Dermis blood vessel endothelial cell (primary cell): ENCODE measurements around the gene ANK2. TPM values are rescaled to one million over a fixed set of nuclear protein-coding genes. Genes with fewer than 3 reads are reported as not detected.

Source experiments
- DNase-seq: peaks from one replicate; pipeline ENCODE4 v3.0.0; 2010
- total RNA-seq: library from RNA; depleted of rRNA; stranded (reverse); fragments of >200 nt; gene quantifications from 2 replicates; pipeline ENCODE4 v1.2.3, GENCODE V29; 2014

The ANK2 gene
- total RNA-seq, 1 donor from 2014 or later, result 41.4 TPM

DNA sequence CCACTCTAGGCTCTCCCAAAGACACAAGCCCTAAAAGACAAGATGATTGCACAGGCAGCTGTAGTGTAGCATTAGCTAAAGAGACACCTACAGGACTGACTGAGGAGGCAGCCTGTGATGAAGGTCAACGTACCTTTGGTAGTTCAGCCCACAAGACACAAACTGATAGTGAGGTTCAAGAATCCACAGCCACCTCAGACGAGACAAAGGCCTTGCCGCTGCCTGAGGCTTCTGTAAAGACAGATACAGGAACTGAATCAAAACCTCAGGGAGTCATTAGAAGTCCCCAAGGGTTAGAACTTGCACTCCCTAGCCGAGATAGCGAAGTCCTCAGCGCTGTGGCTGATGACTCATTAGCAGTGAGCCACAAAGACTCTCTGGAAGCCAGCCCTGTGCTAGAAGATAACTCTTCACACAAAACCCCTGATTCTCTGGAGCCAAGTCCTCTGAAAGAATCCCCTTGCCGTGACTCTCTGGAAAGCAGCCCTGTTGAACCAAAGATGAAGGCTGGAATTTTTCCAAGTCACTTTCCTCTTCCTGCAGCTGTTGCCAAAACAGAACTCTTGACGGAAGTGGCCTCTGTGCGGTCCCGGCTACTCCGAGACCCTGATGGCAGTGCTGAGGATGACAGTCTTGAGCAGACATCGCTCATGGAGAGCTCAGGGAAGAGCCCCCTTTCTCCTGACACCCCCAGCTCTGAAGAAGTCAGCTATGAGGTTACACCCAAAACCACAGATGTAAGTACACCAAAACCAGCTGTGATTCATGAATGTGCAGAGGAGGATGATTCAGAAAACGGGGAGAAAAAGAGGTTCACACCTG lies 306.3 kb downstream of the ANK2 start:
- peak; percentile 59 for DNase-seq

DNA sequence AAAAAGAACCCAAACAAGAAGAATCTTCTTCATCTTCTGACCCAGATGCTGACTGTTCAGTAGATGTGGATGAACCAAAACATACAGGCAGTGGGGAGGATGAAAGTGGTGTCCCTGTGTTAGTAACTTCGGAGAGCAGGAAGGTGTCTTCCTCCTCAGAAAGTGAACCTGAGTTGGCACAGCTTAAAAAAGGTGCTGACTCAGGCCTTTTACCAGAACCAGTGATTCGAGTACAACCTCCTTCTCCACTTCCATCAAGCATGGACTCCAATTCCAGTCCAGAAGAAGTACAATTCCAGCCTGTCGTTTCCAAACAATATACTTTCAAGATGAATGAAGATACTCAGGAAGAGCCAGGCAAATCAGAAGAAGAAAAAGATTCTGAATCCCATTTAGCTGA lies 307.0 kb downstream of the ANK2 start:
- no peak for DNase-seq

DNA sequence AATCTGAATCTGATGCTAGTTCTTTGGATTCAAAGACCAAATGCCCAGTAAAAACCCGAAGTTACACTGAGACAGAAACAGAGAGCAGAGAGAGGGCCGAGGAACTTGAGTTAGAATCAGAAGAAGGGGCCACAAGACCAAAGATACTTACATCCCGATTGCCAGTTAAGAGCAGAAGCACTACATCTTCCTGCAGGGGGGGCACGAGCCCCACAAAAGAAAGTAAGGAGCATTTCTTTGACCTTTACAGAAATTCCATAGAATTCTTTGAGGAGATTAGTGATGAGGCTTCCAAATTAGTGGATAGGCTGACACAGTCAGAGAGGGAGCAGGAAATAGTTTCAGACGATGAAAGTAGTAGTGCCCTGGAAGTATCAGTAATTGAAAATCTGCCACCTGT lies 309.3 kb downstream of the ANK2 start:
- DNase-seq, result peak; percentile 46

DNA sequence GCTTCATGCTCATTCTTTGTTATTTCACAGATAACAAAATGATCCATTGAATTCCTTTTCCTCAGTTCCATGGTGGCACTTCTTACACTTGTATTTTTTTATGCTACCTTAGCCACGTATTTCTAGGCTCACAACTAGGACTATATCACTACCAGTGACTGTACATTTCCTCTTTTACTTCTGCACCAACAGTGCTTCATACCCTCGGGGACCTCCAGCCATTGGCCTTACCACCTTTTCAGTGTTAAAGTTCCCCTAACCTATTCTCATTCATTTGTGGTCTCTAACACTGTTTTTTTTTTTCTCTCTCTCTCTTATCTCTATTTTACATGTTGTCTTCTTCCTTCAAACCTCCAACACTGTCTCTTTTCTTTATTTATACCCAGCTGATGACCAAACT lies 315.9 kb downstream of the ANK2 start:
- no peak for DNase-seq

DNA sequence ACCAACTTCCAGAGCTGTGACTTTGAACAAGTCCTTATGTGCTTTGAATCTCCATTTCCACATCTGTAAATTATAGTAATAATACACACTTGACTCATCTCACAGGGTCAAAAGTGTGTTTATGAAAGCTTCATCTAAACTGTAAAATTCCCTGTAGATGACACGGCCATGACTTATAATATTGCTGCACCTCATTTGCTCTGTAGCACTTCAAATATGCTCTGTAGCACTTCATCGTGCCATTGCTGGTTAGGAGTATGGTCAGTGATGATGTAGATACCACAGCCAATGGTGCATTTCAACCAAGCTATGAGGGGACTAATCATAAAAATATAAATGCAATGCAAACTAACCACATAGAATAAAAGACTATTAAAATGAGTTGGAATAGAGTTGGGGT lies 318.6 kb downstream of the ANK2 start:
- no peak for DNase-seq

DNA sequence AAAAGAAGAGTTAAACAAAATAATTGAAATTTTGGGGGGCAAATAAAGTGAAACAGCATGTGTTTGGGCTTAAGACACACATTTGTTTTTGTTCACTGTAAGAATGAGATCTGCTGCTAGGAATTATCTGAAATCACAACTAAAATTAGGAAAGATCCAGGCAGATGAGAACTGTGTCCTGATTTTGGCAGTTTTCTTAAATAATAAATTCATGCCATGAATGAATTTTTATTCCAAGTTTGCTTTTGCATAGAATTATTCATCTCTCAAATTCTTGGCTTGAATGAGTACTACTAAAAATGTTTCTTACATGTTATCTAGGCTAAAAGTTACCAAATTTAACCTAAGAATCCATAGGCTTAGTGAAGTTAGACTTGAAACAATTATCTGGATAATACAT lies 321.7 kb downstream of the ANK2 start:
- no peak for DNase-seq

DNA sequence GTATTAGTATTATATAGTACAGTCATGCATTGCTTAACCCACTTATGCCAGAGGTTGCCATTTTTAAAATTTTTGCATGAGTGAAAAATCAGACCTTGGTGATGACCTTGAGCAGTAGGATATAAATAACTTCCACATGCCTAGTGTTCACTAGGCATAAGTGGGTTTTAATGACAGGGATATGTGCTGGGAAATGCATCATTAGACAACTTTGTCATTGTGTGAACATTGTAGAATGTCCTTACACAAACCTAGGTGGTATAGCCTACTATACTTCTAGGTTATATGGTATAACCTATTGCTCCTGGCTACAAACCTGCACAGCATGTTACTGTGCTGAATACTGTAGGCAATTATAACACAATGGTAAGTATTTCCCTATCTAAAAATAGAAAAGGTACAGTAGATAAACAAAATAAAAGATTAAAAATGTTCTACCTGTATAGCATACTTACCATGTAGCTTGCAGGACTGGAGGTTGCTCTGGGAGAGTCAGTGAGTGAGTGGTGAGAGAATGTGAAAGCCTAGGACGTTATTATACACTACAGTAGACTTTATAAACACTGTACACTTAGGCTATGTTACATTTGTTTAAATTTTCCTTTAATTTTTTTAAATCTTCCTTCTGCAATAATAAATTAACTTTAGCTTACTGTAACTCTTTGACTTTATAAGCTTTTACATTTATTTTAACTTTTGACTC lies 326.7 kb downstream of the ANK2 start:
- DNase-seq, result no peak

DNA sequence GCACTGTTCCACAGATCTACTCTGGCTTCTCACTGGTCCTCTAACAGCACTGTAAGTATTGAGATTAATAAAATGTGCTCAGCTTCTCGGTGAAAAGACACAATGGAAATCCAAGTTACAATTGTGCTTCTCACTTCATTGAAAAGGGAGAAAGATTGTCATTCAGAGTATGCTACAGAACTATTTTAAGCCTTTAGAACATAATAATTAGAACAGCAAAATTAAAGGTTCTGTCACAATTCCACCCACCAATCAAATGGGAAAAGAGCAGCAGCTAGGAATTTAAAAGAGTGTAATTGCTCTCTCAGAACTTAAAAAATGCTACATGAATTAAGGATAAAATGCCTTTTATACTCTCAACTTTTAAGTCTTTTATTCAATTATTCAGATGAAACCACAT lies 329.4 kb downstream of the ANK2 start:
- no peak for DNase-seq

DNA sequence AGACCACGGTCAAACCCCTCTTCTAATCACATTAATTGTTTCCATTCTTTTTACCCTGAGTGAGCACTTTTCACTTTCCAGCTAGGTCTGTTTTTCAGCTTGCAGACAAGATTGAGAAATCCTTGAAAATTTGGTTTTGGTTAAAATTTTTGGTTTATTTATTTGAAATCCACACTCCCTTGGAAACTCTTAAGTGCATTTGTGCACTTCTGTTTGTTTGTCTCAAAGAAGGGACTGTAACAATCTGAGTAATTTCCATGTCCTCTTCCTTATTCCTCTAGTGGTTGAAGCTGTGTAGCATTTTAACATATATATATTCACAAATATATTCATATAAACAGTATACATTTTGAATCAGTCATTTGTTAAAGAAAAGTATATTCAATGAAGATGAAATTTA lies 333.3 kb downstream of the ANK2 start:
- no peak for DNase-seq

DNA sequence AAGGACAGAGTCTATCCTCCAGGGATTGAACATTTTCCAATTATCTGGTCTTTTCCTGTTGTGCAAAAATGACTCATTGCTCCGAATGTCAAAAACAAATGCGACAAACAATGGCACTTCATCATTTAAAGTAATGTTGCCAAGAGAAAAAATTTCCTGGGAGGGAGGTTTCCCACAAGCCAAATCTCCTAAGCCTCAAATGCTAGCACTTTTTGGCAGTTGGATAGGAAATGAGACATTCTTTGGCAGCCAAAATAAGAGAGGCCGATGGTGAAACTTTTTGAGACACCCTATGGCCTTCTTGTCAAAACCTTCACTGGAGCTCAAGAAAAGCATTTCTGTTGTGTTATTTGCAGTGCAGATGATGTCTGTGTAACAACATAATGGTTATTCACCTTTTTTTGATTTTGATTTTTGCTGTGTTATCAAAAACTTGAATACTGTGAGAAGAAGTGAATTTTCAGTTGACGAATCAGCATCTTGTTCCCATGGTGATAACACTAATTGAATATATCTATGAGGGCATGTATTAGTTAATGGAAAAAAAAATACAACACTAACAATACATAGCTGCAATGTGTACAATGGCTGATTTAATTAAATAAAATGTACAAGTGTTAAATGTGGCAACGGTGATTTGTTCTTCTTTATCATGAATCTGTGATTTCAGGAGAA lies 333.8 kb downstream of the ANK2 start:
- peak; percentile 81 for DNase-seq

DNA sequence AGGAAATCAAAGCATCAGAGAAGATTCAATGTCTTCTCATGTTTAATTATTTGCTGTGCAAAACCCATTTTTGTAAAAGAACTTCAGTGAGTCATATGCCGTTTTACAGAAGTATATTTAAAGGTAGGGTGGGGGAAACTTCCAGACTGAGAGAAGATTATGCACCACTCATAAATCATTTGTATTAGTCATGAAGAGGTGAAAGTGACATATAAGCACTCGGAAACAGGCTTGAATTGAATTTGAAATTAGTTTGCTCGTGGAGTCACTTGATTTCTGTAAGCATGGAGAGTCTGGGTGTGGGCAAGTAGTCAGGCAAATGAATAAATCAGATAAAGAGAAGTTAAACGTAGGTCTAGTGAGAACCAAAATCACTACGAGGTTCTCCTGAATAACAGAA lies 335.1 kb downstream of the ANK2 start:
- DNase-seq, result peak; percentile 70

DNA sequence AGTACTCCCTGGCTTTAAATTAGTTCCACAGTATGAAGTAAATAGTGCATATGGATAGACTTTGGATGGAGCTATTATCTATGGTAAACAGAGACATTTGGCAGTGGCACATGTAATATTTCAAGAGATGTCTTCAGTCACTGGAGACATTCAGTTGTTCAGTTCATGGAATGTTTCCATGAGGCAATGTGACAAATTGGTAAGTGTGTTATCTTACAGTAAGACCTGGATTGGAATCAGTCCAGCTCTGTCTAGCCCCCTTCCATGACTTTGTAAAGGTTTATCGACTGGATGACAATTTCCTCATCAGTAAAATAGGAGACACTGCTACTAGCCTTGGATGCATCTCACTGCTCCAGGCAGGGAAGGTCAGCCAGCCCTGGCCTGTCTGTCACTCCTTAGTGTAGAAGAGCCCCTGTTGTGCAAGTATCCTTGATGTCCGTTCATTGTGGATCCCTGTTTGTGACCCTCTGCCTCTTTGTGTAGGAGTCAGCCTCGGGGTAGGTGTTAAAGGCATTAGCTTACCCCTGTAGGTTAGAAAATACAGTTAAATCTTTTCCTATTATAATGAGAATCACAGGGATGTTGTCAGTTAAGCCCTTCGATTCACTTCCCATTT lies 335.9 kb downstream of the ANK2 start:
- DNase-seq, result no peak

DNA sequence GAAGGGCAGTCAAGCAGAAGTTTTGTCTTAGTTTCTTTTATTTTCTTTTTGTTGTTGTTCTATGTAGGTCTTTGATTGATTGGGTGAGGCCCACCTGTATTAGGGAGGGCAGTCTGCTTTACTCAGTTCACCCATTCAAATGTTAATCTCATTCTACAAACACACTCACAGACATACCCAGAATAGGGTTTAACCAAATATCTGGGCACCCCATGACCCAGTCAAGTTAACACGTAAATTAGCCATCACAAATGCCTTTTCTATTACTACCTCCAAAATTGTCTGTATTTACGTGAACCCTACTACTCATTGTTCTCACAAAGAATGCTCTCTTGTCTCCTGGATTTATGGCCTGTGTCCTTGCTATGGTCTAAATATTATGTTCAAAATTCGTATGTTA lies 339.7 kb downstream of the ANK2 start:
- DNase-seq, result no peak

DNA sequence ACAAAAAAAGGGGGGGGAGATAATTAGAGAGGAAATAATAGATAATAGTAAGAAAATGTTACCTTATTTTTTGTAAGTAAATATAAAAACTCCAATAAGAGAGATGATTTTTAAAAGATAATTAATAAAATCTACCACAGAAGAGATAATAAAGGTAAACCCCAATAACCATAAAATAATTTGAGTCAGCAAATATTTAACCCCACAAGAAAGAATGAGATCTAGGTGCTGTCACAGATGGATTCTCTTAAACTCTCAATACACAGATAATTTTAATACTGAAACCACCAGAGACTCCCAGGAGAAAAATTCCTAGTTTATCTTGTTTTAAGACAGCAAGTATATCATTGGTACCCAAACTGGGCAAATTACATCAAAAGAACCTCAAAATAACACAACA lies 341.4 kb downstream of the ANK2 start:
- DNase-seq, result no peak

DNA sequence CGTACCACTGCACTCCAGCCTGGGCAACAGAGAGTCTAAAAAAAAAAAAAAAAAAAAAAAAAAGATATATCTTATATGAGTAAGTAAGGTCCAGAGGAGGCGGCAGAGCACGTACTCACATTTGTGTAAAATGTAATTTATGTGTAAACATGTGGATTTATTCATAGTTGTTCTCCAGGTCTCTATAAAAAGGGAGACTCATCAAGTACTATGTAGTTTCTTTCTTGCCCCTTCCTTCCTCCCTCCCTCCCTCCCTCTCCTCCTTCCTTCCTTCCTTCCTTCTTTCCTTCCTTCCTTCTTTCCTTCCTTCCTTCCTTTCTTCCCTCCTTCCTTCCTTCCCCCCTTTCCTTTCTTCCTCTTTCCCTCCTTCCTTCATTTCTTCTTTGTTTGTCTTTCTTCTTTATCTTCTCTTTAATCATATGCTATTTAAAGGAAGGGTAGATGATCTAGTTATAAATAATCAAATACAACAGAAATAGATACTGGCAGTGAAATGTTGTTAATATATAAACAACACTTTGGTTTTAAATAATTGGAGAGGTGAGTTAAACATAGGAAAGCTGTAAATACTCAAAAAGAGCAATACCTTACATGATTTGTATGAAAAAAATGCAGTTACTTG lies 344.8 kb downstream of the ANK2 start:
- no peak for DNase-seq

DNA sequence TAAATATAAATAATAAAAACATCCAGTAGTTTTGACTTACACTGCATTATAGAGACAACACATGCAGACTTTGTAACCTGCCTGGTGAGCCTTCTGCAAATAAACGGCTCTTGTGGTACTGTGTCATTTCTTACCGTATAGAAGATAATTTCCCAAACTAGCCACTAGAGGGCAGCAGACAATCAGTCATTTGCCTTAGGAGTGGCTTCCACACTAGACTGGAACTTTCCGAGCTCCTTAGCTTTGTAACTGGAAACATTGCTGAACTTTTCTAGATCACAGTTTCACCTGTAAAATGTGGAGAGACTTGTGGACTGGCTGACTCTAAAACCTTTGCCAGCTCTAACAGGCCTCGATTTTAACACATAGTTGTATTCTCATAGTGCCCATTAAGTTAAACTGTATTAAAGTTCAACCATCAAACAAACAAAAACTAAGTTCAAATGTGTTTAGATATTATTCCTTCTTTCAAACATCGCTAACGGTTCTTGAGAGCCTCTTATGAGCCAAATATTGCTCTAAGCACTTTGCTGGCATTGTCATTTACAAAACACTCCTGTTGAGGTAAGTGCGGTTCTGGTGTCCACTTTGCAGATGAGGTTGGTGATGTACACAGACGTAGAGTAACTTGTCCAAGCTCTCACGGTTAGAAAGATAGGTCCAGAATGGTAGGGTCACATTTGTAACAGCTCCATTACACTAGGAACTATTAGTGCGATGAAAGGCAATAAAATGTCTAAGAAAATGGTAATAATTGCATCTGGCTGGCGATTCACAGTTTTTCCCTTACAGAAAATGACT lies 345.5 kb downstream of the ANK2 start:
- peak; percentile 94 for DNase-seq

DNA sequence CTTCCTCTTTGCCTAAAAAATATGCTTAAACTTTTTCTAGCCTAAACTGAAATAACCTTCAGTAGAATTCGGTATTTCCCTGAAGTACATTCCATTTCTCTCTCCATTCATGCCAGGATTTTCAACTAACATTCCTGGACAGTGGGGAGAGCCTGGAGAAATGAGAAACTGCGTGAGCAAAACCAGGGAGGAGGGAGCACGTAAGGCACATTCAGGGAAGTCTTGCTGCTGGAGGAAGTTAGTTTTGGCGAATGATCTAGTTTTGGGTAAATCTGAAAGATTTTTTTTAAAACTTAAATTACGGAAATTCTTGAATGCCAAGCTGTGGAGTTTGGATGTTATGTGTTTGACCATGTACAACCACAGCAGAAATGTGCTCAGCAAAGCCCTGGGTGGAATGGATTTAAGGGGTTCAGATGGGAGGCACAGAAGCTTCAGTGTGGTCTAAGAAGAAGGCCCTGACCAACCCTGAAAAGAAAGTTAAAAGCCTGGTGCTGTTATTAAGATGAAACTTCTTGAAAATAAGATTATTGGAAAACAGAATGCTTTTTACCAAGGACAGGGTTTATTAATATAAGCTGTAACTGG lies 347.8 kb downstream of the ANK2 start:
- DNase-seq, result peak; percentile 44

DNA sequence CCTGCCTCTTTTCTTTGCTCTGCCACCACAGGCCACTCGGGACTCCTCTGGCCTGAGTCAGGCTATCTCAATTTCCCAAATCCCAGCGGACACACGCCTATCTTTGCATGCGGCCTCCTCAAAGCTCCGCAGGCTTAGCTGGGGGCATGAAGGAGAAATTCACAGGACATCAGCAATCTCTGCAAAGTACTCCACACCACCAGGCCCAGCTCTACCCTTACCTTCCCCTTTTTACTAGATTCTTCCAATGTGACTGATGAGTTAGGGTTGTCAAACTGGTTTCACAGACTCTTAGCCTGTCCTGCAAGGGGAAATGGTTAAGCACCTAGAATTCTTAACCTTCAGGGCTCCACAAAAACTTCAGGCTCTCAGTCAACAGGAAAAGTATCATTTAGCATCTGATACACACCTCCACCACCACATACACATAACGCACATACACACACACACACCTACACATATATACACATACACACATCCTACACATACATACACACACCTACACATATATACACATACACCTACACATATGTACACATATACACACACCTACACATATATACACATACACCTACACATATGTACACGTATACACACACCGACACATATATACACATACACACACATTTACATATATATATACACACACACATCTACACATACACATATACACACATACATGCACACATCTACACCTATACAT lies 349.1 kb downstream of the ANK2 start:
- no peak for DNase-seq

DNA sequence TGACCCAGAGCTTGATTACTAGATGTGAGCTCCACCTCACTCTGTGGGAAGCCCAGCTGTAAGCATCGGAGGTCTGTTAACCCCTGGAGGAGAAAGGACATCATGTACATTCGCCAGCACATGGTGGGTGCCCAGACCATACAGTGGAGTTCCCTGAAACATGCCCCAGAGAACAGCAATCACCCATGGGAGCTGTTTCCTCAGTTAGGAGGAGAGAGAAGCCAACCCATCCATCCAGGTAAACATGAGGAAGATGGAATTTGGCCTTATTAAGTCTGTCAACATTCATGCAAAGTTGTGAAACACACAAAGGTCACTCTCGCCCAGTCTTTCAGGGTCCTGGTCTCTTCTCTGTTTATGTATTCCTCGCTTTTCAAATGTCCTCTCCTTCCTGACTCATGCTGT lies 354.7 kb downstream of the ANK2 start:
- no peak for DNase-seq

DNA sequence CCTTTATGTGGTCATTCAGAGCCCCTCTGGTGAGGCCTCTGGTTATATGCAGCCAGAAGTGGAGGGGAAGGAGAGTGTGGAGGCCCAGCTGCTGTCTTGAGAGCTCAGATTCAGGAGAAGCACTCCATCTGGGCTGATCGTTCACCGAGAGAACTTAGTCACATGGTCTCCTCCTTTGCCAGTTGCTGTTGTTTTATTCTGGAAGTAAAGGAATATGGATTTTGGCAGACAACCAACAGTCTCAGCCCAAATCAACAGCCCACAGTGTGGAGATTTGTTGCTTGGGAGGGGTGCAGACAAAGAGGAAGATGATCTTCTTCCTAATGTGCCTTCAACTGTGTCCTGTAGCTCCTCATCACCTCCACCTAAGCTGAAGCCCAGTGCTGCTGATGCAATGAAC lies 355.4 kb downstream of the ANK2 start:
- peak; percentile 17 for DNase-seq
